Stimulated activated naive CD8-positive, alpha-beta T cell treated with anti-CD3 and anti-CD28 coated beads, Interleukin-15, Interleukin-2, amounts not matched to agents 100 U/mL and 50 U/mL, for 24 hours (primary cell): ENCODE data around the gene OLR1.
"Not testable (repeated sequence)": the region's sequence is repeated elsewhere in the genome, so short reads cannot be mapped to it uniquely, and the experiment has no call there.

ENCODE experiments used
- ATAC-seq: fragments of 150-1000 bp; cut with Tn5 transposase; one replicate; pipeline ENCODE4 v1.10.0; 2021
- DNase-seq: peaks from one replicate; pipeline ENCODE4 v3.0.0; 2021

Gene OLR1

DNA sequence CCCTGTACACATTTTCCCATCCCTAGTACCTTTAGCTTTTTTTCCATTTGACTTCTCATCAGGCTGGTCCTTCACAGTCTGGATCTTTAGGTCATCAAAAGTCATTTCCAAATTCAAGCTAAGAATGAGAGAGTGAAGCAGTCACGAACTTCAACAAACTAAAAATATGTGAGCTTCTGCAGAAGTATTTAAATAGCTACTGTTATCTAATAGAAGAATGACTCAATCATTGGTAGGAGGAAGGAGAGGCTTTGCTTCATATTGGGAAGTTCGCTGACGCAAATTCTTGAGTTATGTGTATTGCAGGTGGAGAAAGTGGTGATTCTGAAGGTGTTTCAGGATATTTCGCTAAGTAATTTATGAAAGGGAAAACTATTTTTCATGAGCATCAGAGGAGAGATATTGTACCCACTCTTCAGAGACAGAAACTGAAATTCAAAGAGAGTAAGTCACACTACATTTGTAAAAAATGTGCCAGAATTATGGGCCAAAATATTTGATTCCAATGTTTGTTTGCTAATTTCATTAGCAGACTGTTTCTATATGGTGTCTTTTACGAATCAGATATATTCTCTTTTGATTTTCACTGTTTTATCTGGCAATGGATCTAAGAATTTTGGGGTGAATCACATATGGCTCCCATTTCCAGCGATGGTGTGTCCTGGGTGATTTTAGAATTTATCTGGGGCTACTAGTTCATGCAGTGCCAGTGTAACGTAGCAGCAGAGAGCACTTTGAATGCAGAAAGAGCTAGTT, at the start of gene OLR1:
Gene OLR1, minus strand, starts transcription at position 160 of the 756 bp plus-strand sequence. Its CDS starts 55 bp downstream, at position 105.
- ATAC-seq, result no peak
- no peak for DNase-seq

DNA sequence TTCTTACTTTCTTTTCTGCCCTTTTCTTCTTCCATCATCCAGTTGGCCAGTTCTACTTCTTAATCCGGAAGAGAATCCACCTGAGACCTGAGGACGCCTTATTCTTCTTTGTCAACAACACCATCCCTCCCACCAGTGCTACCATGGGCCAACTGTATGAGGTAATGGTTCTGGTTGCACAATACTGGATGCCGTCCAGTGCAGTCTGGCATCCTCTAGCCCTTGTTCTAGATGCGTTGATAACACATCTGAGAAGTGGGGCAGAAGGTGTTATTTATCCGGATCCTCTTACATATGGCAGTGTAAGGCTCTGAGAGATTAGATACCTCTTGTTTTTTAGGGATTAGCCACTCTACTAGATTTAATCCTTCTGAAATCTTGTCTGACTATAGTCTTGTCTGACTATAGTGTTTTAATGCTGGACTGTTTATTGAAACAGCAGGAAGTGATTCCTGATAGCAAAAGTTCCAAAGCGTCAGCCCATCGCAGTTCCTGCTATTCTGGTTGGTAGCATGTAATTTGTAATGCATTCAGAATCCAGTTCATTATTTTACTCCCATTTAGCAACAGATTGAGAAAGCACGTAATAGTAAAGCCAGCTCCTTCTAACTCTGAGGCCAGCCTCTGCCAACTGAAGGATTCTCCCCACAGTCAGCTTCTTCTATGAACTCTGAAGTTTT, 48.6 kb upstream of the OLR1 start:
- DNase-seq, result no peak
- ATAC-seq, result no peak

DNA sequence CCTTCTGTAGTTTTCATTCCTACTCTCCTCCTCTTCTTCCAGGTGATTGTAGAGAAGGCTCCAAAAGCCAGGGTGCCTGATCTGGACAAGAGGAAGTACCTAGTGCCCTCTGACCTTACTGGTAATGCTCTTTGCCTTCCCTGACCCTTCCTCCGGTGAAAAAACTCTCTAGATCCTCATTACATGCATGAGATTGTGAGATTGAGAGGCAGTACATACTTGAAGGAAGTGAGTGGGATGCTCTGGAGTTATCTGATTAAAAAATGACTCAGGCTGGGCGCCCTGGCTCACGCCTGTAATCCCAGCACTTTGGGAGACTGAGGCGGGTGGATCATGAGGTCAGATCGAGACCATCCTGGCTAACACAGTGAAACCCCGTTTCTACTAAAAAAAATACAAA, 46.1 kb upstream of the OLR1 start:
- no peak for DNase-seq
- no peak for ATAC-seq

DNA sequence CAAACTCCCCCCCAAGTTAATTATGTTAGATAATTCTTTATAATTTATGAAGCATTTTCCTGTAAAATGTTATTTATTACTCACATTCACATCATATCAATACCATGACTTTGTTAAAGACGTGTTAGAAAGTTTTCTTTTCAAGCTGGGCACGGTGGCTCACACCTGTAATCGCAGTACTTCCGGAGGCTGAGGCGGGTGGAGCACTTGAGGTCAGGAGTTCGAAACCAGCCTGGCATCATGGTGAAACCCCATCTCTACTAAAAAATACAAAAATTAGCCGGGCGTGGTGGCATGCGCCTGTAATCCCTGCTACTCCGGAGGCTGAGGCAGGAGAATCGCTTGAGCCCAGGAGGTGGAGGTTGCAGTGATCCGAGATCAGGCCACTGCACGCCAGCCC, 44.0 kb upstream of the OLR1 start:
- DNase-seq, result peak; percentile 20
- not testable (repeated sequence) for ATAC-seq

DNA sequence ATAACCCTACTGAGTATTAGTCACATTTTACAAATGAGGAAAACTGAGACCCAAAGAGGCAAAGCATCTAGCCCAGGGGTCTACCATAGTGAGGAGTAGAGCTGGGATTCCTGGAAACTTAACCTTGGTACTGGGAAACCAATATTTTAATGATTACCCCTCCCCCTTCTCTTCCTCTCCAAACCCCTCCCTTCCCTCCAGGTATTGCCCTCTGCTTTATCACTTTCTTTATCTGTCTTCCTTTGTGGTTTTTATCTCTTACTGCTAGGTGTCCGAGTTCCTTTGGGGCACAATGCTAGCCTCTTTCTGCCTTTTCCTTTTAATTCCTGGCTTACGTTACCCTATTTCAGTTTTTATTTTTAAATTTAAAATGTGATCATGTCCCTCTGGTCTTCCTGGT, 43.5 kb upstream of the OLR1 start:
- no peak for DNase-seq
- ATAC-seq, result no peak

DNA sequence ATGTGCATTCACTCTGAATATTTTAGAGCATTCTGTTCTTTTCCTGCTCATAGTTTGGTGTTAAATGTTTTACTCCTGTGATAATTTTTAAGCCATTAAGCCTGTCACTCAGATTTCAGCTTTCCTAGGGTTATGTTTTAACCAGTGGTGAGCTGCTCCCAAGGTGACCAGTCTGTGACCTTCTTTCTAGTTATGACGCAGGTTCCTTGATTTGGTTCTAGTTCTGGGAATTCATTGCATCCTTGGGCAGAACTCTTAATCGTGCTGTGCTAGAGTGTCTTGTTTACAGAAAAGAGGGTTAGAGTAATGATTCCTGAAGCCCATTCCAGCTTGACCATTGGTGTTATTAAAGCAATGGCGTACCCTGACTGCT, 42.9 kb upstream of the OLR1 start:
- ATAC-seq, result no peak
- DNase-seq, result no peak

DNA sequence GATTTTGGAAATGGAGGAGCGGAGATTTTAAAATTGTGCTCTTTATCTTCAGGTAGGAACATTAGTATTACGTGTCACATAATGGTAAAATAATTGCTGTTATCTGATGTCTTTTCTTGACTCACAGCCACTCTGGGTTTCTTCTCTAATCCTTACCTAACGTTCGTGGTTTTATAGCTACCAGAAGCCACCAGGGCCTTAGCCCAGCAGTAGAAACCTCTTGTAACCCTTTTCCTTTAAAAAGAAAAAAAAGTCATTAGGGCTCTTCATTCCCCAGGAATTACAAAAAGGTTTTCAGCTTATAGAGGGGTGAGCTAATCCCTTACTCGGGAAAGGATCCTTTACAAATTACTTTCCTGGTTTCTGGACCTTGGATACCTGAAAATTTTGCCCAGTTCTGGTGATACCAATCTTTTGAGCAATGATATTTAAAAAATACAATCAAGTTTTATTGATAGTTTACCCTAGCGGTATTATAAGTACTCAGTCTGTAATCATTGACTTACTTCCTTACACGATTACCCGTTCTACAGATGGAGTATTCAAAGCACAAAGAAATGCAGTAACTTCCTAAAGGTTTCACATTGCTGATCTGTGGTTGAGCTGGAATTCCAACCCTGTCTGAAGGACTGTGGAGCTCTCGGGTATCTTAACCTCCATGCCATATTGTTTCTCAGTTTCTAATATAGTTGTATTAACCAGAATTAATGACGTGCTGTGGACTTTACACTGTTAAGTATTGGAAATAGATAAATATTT, 42.4 kb upstream of the OLR1 start:
- DNase-seq (no peak), ATAC-seq (no peak)

DNA sequence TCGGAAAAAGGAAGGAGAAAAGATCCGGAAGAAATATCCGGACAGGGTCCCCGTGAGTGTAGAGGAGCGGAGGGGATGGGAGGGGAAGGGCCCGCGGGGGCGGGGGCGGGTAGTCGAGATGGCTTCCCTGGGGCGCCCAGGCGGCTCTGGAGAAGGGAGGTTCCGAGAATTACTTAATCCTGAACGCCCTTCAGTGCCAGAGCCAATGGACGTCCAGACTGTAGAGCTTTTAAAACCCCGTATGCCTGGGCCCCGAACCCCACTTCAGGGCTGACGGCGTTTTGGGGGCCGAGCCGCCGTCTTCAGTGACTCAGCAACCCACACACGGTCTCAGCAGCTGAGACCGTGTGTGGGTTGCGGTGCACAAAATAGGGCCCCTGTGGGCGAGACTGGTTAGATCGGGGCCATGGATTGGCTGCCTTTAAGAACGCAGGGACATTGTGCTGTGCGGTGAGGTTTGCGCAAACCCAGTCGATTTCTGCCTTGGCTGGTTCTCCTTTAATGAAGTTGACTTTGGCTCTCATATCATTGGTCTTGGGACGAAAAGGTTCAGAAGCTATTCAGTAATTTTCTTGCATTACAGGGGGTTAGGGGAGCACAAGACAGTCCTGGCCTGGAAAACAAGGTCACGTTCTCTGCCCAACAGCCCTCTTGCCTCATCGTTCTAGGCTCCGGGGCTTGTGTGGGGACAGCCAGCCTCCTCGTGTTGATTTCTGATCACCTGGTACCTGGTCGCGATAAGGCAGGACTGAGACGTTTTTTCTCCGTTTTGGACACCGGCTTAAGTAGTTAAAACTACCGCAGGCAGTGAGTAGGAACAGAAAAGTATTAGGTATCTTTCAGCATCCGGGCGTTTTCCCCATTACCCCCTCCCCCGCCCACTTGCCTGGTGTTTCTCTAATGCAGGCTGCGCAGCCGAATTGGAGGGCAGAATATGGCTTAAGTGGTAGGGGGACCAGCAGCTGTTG, 41.5 kb upstream of the OLR1 start:
- ATAC-seq (peak; percentile 69), DNase-seq (peak; percentile 79)

DNA sequence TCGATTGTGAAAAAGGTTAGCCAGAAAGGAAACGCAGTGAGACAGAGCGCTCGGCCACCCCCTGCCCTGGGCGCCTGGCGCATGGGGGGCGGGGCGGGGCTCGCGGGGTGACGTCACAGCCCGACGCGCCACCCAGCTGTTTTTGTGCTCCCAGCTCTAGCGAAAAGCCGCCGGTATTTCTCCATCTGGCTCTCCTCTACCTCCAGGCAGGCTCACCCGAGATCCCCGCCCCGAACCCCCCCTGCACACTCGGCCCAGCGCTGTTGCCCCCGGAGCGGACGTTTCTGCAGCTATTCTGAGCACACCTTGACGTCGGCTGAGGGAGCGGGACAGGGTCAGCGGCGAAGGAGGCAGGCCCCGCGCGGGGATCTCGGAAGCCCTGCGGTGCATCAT, 40.8 kb upstream of the OLR1 start, which contains the start of gene GABARAPL1:
Gene GABARAPL1, plus strand, starts transcription at position 139 of the 393 bp plus-strand sequence. Its CDS starts 253 bp downstream, at position 392.
- ATAC-seq (peak; percentile 73), DNase-seq (peak; percentile 82)

DNA sequence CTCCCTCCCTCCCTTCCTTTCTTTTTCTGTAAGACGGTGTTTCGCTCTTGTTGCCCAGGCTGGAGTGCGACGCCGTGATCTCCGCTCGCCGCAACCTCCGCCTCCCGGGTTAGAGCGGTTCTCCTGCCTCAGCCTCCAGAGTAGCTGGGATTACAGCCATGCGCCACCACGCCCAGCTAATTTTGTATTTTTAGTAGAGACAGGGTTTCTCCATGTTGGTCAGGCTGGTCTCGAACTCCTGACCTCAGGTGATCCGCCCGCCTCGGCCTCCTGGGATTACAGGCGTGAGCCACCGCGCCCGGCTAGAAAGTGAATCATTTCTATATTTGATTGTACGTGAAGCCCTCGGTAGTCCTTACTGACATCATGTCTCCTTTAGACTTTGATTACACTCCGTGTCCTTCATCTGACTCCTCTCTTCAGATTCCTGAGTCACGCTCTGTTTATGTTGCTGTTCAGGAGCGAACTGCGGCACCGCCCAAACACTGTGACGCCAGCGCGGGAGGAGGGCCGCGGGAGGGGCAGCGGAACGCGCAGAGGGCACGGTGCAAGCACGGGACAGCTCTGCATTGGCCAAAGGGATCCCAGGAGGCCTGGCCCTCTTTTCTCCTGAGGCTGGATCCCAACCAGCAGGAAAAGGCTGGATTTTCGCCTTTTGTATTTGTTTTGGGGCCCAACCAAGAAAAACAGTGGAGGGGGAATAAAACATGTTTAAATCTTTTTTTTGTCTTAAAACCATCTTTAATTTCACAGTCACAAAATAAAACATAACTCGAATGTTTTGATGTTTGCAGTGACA, 40.2 kb upstream of the OLR1 start:
- peak; percentile 90 for DNase-seq
- ATAC-seq, result peak; percentile 87

DNA sequence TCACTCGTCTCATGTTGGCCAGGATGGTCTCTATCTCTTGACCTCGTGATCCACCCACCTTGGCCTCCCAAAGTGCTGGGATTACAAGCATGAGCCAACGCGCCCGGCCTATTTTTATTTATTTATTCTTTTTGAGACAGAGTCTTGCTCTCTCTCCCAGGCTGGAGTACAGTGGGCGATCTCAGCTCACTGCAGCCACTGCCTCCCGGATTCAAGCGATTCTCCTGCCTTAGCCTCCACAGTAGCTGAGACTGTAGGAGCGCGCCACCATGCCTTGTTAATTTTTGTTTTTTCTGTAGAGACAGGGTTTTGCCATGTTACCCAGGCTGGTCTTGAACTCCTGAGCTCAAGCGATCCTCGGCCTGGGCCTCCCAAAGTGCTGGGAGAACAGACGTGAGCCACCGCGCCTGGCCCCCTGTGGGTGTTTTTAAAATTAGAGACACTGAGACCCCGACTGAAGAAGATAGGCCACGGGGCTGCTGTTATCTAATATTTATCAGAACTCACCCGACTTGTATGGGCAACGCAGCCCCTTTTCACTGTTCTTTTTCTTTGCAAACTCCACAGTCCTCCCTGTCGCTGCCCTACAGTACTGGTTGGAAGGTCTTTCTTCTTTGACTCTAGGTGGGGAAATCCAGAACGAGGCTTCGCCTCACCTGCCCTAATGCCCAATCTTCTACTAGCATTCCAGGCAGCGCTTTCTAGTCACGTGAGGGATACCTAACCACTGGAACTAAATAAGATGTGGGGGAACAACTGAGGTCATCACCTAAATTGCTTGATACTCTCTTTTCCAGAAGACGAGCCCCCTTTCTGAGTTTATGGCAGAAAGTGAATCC, 39.4 kb upstream of the OLR1 start:
- DNase-seq, result no peak
- no peak for ATAC-seq

DNA sequence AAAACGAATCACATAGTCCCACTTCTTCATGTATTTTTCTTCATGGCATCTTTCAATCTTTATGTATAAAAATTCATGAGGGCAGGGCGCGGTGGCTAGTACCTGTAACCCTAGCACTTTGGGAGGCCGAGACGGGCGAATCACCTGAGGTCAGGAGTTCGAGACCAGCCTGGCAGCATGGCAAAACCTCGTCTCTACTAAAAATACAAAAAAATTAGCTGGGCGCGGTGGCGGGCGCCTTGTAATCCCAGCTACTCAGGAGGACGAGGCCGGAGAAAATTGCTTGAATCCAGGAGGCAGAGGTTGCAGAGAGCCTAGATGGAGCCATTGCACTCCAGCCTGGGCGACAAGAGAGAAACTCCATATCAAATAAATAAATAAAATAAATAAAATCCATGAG, 38.3 kb upstream of the OLR1 start:
- no peak for ATAC-seq
- DNase-seq, result no peak

DNA sequence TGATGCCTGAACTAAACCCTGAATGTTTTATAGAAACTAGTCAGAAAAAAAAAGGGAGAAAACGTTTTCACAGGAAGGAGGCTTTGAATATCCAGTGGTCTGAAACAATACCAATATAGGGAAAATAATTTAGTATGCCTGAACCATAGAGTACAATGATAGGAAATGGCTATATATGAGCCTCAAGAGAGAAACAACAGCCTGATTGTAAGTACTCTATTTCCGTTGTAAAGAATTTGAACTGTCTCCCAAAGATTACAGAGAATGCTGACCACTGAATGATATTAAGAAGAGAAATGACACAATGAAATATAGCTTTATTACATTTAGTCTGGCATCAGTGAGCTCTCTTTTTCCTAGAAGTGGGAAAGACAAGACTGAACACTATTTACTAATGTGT, 35.2 kb upstream of the OLR1 start:
- ATAC-seq (no peak), DNase-seq (no peak)

DNA sequence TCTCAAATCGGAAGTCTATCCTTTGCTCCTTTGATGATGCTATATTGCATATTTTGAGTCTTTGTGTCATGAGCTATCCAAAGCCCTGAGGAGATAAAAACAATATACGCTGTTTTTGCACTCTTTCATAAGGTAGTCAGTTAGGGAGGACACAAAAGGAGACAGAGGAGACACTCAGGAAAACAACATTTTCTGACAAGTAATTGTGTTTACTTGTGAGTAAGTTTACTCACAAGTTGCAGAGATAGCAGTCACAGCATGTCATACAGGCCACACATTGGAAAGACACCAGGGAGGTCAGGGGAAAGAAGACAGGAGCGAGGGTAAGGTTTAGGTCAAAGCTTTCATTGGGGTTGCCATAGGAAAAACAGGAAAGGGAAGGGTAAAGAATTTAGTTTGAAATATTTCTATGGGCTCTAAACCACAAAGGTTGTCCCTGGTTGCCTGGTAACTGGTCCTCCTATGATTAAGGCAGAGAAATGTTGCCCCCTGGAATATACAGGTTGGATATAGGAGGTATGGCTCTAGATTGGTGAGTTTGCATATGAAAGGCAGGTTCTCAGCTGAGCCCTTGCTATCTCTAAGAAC, 33.4 kb upstream of the OLR1 start:
- no peak for DNase-seq
- no peak for ATAC-seq

DNA sequence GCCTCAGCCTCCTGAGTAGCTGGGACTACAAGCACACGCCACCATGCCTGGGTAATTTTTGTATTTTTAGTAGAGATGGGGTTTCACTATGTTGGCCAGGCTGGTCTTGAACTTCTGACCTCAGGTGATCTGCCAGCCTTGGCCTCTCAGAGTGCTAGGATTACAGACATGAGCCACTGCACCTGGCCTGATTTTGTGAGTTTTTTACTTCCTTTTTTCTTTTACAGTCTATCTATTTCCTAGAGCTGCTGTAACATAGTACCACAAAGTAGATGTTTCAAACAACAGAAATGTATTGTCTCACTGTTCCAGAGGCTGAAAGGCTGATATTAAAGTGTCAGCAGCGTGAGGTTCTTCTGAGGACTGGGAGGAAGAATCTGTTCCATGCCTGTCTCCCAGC, 32.6 kb upstream of the OLR1 start:
- not testable (repeated sequence) for DNase-seq, ATAC-seq

DNA sequence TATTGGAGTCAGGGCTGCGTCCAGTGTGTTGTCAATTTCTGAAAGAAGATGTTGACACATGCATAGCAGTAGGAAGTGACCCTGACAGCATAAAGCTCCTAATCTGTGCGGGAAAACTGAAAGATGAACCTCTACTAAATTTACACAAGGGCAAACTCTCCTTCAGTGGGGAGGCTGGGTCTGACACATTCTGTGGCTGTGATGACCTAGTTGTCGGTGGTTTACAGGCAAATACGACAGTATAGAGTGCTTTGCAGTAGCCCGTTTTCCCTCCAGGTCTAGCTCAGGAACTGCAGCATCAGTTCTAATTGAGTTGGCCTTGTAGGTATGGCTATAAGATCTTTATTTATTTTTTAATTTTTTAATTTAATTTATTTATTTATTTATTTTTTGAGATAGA, 25.9 kb upstream of the OLR1 start:
- DNase-seq (no peak), ATAC-seq (no peak)

DNA sequence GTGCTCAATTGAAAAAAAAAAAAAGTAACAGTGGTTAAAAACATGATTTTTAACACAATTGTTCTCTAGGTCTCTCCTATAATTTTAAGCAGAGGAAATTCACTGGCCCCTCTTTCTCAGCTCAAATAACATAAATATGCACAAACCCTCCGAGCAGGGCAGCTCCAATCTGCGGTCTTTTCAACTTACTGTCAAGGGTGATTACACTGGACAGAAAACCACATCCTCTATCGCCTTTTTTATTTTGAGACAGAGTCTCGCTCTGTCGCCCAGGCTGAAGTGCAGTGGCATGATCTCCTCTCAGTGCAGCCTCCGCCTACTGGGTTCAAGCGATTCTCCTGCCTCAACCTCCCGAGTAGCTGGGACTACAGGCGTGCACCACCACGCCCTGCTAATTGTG, 24.3 kb upstream of the OLR1 start:
- DNase-seq, result no peak
- no peak for ATAC-seq

DNA sequence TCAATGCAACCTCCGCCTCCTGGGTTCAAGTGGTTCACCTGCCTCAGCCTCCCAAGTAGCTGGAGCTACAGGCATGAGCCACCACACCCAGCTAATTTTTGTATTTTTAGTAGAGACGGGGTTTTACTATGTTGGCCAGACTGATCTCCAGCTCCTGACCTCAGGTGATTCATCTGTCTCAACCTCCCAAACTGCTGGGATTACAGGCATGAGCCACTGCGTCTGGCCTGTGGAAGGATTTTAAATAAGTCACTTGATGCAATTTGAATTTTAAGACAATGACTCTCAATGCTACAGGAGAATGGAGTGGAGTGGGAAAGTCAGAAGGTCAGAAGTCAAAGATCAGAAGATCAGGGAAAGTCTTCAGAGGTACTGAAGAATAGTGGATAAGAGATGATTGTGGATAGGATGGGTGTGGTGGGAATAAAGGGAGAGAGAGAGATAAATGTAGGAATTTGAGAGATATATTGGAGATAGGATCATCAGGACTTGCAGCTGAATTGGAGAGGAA, 22.3 kb upstream of the OLR1 start:
- no peak for DNase-seq
- no peak for ATAC-seq

DNA sequence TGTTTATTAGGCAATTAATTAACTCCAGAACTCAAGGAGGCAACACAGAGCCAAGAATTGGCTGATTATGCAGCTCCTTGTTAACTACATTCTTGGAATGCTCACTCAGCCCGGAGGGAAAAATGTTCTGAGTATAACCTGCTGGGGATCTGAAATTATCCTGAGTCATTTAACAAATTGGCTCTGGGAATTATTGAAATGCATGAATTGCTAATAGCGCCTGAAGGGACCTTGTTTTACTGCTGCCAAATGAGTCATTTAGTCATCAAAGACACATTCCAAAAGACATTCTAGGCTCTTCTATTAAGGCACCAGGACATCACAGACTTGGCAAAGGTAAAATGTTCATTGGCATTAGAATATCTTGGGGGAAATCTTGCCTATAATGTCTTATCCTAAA, 19.9 kb upstream of the OLR1 start:
- ATAC-seq, result no peak
- no peak for DNase-seq
